Suppressor macrophage treated with lipopolysaccharide for 4 hours (primary cell): Measurements from ENCODE around the gene HLA-DOB.

ENCODE experiments used
- DNase-seq: peaks from one replicate; pipeline ENCODE4 v3.0.0-alpha.2; 2020

The HLA-DOB gene

GRCh38 chr6:32843331-32843978 lies 26.7 kb upstream of the HLA-DOB start:
- DNase-seq = peak; percentile 27

- no peak for DNase-seq
Observed at GRCh38 chr6:32842690-32843089, 25.9 kb upstream of the HLA-DOB start.

GRCh38 chr6:32842021-32842650 lies 25.3 kb upstream of the HLA-DOB start:
- no peak for DNase-seq

DNA sequence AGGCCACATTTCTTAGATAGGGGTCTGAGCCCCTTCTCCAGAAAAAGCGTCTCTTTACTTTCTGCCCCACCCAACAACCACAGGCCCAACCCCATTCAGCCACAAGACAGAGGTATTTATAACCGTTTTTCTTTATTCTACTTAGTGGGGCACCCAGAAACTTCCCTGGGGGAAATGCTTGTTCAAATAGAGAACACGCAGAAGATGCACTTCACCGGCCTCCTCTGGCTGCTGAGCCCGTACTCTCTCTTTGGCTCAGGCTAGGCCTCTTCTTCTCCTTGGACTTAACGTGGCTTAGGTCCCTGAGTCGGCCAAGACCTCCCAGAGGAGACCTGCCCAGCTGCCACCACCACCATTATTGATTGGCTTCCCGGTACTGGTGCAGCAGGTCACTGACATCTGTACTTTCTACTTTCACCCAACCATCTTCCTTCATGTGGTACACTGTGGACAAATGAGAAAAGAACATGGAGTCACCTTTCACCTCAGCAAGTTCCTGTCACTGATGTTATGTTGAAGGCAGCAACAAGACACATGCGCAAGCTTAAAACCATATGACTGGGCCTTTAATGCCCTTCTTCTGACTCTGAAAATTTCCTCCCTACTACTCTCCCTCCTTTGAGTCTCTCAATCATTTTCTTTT lies 23.9 kb upstream of the HLA-DOB start:
- no peak for DNase-seq

DNA sequence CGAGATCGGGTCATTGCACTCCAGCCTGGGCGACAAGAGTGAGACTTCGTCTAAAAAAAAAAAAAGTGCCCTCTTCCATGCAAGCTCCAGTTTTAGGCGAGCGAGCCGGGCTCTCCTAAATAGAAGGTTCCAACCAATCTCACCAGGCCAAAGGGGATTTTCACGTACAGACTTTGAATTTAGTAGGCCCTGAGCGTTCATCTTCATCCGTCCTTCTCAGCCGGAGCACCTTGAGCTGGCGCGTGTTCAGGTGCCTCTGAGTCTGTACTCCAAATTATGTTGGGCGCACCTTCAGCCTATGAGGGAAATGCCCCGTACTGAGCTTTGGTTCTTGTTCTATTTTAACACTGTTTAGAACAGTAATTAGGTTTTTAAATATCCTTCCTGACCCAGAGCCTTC lies 22.6 kb upstream of the HLA-DOB start:
- DNase-seq = no peak

DNA sequence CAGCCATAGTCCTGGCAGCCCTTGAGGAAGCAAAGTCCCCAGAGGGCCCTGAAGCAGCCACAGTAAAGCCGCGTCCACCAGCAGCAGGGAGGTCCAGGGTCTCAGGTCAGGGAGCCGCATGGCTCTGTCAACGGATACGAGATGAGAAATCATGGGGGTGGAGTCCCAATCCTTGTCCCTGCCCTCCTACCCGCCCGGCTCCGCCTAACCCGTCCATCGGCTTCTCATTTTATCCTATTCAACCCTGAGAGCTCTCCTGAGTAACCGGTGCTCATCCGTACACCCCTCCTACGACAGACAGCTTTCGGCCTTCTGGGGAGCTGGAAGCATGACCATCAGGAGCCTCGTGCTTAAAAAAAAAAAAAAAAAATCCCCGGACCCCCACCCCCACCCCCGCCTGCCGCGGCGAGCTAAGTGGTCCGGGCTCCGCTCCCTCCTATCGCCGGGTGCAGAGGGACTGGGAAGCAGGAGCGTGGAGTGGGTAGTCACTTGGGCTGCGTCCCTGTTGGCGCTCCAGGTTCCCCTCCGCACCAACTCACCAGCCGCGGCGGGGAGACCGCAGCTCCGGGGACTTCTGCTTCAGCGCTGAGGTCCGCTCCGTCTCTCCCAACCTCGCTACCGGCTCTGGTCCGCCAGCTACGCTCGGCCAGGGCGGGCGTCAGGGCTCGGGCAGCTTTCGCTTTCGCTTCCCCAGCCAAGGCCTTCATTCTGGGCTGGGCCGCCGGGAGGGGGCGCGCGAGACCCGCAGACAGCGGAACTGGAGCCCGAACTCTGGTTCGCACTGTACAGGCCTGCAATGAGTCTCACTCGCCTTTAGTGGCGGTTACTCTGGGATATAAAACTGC lies 21.5 kb upstream of the HLA-DOB start, which contains the start of gene TAP2:
TSS of gene TAP2 (minus strand) at position 626 of the 845 bp plus-strand sequence. CDS start at position 120, 506 bp downstream.
- DNase-seq = peak; percentile 98

DNA sequence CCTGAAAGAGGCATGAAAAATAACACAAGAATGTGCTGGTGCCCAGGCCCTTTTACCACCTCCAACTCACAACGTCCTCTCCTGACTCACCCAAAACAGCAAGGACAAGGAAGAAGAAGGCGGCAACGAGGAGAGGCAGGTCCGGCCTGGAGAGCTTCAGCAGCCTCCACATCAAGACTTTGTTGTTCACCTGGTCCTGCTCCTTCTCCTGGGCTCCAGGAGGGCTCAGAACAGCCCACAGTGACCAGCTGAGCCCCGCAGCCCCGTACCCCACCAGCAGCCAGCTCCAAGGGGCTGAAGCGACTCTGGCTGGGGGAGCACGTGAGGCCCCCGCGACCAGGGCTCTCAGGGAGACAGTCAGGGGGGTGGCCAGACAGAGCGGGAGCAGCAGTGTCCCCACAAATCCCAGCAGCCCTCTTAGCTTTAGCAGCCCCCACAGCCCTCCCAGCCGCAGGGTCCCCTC lies 20.9 kb upstream of the HLA-DOB start:
- DNase-seq = no peak

- DNase-seq = no peak
Observed at GRCh38 chr6:32836873-32837272, 20.1 kb upstream of the HLA-DOB start.

DNA sequence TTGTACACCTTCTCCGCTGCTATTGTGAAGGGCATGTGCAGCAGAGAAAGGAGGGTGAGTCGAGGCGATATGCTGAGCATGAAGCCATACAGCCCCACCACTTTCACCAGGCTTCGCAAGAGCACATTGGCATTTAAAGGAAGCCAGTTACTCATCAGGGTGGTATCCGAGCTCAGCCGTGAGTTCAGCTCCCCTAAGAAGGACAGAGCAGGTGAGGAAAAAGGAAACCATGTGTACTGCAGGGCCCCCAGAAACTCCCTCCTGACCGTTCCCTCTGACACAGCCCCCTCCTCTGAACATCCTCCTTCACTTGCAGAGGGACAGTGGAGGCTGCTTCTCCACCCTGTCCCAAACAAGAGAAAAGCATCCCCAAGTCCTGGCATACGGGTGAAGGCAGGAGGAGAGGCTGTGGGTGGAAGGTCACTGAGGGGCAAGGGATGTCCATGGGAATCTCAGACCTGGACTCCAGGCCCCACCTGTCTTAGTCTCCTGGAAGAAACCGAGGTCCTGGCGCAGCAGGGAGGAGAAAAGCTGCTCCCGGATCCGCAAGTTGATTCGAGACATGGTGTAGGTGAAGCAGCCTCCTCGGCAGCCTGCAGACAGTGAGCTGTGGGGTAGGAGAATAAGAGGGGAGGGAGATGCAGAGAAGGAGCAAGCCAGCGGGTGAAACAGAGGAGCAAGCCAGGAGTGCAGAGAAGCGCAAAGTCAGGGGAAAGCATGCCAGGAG lies 18.5 kb upstream of the HLA-DOB start:
- no peak for DNase-seq

- peak; percentile 56 for DNase-seq
Observed at GRCh38 chr6:32833664-32834063, 16.9 kb upstream of the HLA-DOB start.

GRCh38 chr6:32832535-32832934 lies 15.7 kb upstream of the HLA-DOB start:
- no peak for DNase-seq

GRCh38 chr6:32830936-32831335 lies 14.1 kb upstream of the HLA-DOB start:
- DNase-seq = no peak

DNA sequence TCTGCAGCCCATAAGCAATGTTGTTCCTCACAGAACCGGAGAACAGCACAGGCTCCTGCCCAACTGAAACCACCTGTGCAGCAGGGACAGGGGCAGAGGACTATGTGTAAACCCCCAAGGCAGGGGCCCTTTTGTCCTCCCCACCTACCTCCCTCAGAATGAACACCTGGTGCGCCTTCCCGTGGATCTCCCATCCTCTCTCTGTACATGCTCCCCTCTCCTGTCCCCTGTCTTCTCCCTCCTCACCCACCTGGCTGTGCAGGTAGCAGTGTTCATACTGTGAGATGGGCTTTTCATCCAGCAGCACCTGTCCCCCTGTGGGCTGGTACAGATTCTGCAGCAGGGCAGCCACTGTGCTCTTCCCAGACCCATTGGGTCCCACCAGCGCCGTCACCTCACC lies 13.2 kb upstream of the HLA-DOB start:
- no peak for DNase-seq

DNA sequence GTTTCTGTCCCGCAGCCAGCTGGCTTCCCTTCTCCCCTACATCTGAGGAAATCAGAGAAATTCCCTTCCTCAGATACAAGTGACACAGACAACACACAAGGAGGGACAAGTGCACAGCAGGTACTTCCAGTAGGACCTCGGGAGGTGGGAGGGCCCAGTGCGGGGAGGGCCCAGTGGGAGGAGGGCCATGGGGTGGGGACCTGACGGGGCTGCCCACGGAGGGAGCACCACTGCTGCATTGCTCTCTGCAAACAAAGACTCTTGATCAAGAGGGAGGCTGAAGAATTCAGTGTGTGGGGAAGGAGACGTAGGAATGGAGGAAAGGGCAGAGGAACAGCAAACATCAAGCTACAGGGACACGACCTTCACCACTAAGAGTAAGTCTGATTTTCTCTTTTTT lies 12.7 kb upstream of the HLA-DOB start:
- DNase-seq = no peak

DNA sequence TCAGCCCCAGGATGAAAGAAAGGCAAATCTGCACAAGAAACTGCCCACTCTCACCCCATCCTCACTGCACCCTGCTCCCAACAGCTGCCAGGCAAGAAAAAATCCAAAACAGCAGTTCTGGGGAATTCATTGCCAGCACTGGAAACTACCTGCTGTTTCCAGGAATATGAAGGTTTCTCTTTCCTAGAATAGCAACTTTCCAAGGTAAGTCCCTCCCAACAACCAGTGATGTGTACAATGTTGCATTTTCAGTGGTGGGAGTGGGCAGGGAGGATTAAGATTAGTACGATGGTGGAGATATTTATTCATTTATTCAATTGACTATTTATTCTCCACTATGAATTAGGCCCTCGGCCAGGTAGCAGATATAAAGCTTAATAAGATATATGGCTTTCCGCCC lies 10.2 kb upstream of the HLA-DOB start:
- no peak for DNase-seq

DNA sequence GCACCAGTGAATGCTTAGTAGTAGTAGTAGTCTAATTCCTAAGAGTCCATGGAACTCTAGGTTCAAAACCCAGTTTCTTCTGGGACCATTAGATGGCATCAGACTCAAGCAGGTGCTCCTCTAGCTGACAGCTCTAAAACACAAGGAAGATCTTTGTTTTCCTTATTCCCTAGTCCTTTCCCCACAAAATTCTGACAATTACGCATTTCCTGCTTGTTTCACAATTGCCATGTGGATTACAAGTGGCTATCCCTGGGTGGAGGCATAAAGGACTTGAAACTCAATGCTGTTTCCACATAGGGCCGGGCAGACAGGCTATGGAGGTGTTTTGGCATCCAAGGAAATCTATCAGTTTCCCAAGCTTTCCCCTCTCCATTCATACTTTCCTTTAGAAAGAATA lies 9.2 kb upstream of the HLA-DOB start:
- no peak for DNase-seq

GRCh38 chr6:32819729-32820128 lies 2.9 kb upstream of the HLA-DOB start:
- DNase-seq = no peak

GRCh38 chr6:32818867-32819266 lies 2.1 kb upstream of the HLA-DOB start:
- no peak for DNase-seq

GRCh38 chr6:32815996-32816395 lies 806 bp downstream of the HLA-DOB start:
- DNase-seq = no peak

DNA sequence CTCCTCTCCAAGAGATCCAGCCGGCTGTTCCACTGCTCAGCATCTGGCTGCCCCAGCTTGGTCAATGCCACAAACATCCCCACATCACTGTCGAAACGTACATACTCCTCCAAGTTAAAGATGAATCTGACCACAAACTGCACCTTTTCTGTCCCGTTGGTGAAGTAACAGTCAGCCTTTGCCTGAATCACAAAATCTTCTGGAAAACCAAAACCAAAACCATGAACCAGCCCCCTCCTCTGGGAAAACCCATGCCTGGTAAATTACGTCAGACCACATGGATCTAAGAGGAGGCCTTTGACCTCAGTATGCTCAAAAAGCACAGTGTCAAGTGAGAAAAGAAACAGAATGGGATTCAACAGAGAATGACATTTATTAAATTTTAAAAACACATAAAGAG lies 1.7 kb downstream of the HLA-DOB start:
- peak; percentile 60 for DNase-seq

GRCh38 chr6:32814145-32814544 lies 2.7 kb downstream of the HLA-DOB start:
- no peak for DNase-seq

DNA sequence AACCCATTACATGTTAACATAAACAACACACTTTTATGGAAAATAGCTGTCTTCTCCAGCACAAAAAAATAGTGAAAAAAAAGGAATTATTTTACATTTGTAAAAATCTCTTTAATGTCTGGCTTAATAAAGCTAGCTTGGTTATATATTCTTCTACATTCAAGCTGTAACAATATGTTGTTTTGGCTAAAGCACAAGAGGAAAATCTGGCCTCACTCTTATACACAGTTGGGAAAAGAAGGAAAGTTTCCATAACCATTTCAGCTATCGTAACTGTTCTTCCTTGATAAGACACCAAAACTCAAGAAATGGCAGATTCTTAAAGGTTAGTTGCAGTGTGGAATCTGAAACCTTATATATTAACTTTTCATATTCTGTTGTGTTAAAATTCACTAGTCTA lies 7.6 kb downstream of the HLA-DOB start:
- no peak for DNase-seq
